Thyroid gland (tissue), 4 donors: ENCODE data around the gene COL12A1. TPM values are rescaled to one million over a fixed set of nuclear protein-coding genes. Genes with fewer than 3 reads are reported as not detected.

ENCODE experiments used
- DNase-seq, 2 donors: peaks; one replicate each; pipeline ENCODE4 v3.0.0-alpha.2; 2019
- H3K27ac ChIP-seq, 3 donors: fragments of 200-600 bp; sonication (generic); 1 replicate in 2 of 3; 2 replicates in 1 of 3; pipeline ENCODE4 v1.5.1; 2016 to 2019; ENCODE audit warnings: mild to moderate bottlenecking in 1 of 3, moderate library complexity in 1 of 3
- H3K27me3 ChIP-seq: fragments of 200-600 bp; sonication (generic); one replicate; pipeline ENCODE4 v1.5.1; 2019
- H3K36me3 ChIP-seq, 2 donors: fragments of 200-600 bp; sonication (generic); one replicate each; pipeline ENCODE4 v1.5.1; 2016 to 2019
- H3K4me1 ChIP-seq, 2 donors: fragments of 200-600 bp; sonication (generic); one replicate each; pipeline ENCODE4 v1.5.1; 2017 to 2019
- H3K4me3 ChIP-seq, 3 donors: fragments of 200-600 bp; sonication (generic); replicated peaks in 1 of 3; 1 replicate in 2 of 3; 2 replicates in 1 of 3; pipeline ENCODE4 v1.5.1; 2016; ENCODE audit warnings: mild to moderate bottlenecking in 1 of 3
- H3K9me3 ChIP-seq: fragments of 200-600 bp; sonication (generic); one replicate; pipeline ENCODE4 v1.5.1; 2017
- CTCF ChIP-seq, 6 experiments: fragments of 200-600 bp in 3 of 6; fragments of 450-650 bp in 3 of 6; sonication (generic) in 3 of 6; IDR thresholded peaks; one replicate each; pipeline ENCODE4 v1.5.1; 2016 to 2019; ENCODE audit warnings: antibody characterized with exemption in 6 of 6, mild to moderate bottlenecking in 2 of 6, inconsistent platforms in 1 of 6, moderate library complexity in 1 of 6
- POLR2A ChIP-seq, 2 donors: fragments of 450-650 bp; IDR thresholded peaks; one replicate each; pipeline ENCODE4 v1.6.1; 2017; ENCODE audit warnings: antibody characterized with exemption in 2 of 2, mild to moderate bottlenecking in 2 of 2, moderate library complexity in 1 of 2
- WGBS, 2 donors: methylation state at CpG; one replicate each; pipeline ENCODE4 v1.1.5; 2017; 5-methylcytosine and 5-hydroxymethylcytosine counted together
- intact Hi-C: fragments of 100-400 bp; cut with DNase I; formaldehyde crosslinking; loops from one replicate; pipeline ENCODE4 v1.15.1; 2023
- total RNA-seq, 4 donors: library from RNA; depleted of rRNA; stranded (reverse); fragments of >200 nt; gene quantifications; one replicate each; pipeline ENCODE4 v1.2.3, GENCODE V29; 2016

COL12A1 gene
- total RNA-seq, 4 donors from 2014 or later = 17.2 to 52.9 (median 27.0) TPM

GRCh38 chr6:75089151-75089897 lies 116.5 kb downstream of the COL12A1 start:
- H3K9me3 ChIP-seq = no peaks in the 10 kb centered on the region
- intact Hi-C loops = no loop called here
- H3K4me3 ChIP-seq = no peak overlapping the region
- H3K4me1 ChIP-seq = peaks cover 1 to 2% of the 10 kb centered on the region in 2 donors
- no peak for DNase-seq
- no peak for TF ChIP-seq POLR2A (IDR thresholded peaks at IDR 0.05)
- TF ChIP-seq CTCF (IDR thresholded peaks at IDR 0.05) = no peak
- no peaks in the 10 kb centered on the region for H3K36me3 ChIP-seq
- H3K27me3 ChIP-seq = no peaks in the 10 kb centered on the region
- H3K27ac ChIP-seq = no peak overlapping the region
- 79 to 85% methylated on average over 2 of the region's 2 CpGs for whole genome bisulfite sequencing, 2 donors

GRCh38 chr6:75085931-75086635 lies 119.8 kb downstream of the COL12A1 start:
- TF ChIP-seq CTCF (IDR thresholded peaks at IDR 0.05) (no peak), POLR2A (IDR thresholded peaks at IDR 0.05) (no peak)
- DNase-seq = no peak
- WGBS, 2 donors = 91 to 92% methylated on average over 13 of the region's 13 CpGs
- H3K27ac ChIP-seq = peak overlapping the region in 1 of 3 donors; percentile 75
- intact Hi-C loops = no loop called here
- no peak overlapping the region for H3K4me3 ChIP-seq
- H3K27me3 ChIP-seq = no peaks in the 10 kb centered on the region
- H3K36me3 ChIP-seq = no peaks in the 10 kb centered on the region
- H3K9me3 ChIP-seq = no peaks in the 10 kb centered on the region
- peaks cover 0 to 3% of the 10 kb centered on the region in 2 donors for H3K4me1 ChIP-seq

GRCh38 chr6:75084872-75085381 lies 120.9 kb downstream of the COL12A1 start:
- peak overlapping the region in 2 of 3 donors; percentile 32 to 75 for H3K27ac ChIP-seq
- peaks cover 0 to 3% of the 10 kb centered on the region in 2 donors for H3K4me1 ChIP-seq
- H3K27me3 ChIP-seq = no peaks in the 10 kb centered on the region
- no peaks in the 10 kb centered on the region for H3K9me3 ChIP-seq
- H3K4me3 ChIP-seq = peak overlapping the region in 2 of 3 donors; percentile 1 to 26
- H3K36me3 ChIP-seq = no peaks in the 10 kb centered on the region
- intact Hi-C loops = no loop called here
- peak; percentile 76 to 84 for DNase-seq
- peak in 1 of 2 donors; percentile 63 for TF ChIP-seq POLR2A (IDR thresholded peaks at IDR 0.05)
- no peak for TF ChIP-seq CTCF (IDR thresholded peaks at IDR 0.05)
- WGBS, 2 donors = 13 to 21% methylated on average over 22 to 33 of the region's 33 CpGs

- H3K9me3 ChIP-seq = no peaks in the 10 kb centered on the region
- no peak overlapping the region for H3K4me3 ChIP-seq
- intact Hi-C loops = no loop called here
- 71 to 74% methylated on average over 4 of the region's 4 CpGs for WGBS, 2 donors
- H3K27me3 ChIP-seq = no peaks in the 10 kb centered on the region
- DNase-seq = no peak
- no peak overlapping the region for H3K27ac ChIP-seq
- TF ChIP-seq POLR2A (IDR thresholded peaks at IDR 0.05) (no peak), CTCF (IDR thresholded peaks at IDR 0.05) (no peak)
- peaks cover 0 to 3% of the 10 kb centered on the region in 2 donors for H3K4me1 ChIP-seq
- no peaks in the 10 kb centered on the region for H3K36me3 ChIP-seq
Observed at GRCh38 chr6:75084018-75084417, 121.8 kb downstream of the COL12A1 start.

- no peak overlapping the region for H3K4me3 ChIP-seq
- no peaks in the 10 kb centered on the region for H3K27me3 ChIP-seq
- H3K27ac ChIP-seq = no peak overlapping the region
- H3K36me3 ChIP-seq = no peaks in the 10 kb centered on the region
- no peaks in the 10 kb centered on the region for H3K9me3 ChIP-seq
- H3K4me1 ChIP-seq = peaks cover 0 to 3% of the 10 kb centered on the region in 2 donors
- no peak for DNase-seq
- intact Hi-C loops = no loop called here
- no peak for TF ChIP-seq CTCF (IDR thresholded peaks at IDR 0.05)
- no peak for TF ChIP-seq POLR2A (IDR thresholded peaks at IDR 0.05)
Observed at GRCh38 chr6:75081921-75082320, 123.9 kb downstream of the COL12A1 start.
